Tibial nerve (tissue), 4 donors: ENCODE measurements around the gene TENM4.

Experiments
- CTCF ChIP-seq, 5 experiments: fragments of 200-600 bp in 3 of 5; fragments of 450-650 bp in 2 of 5; sonication (generic) in 3 of 5; IDR thresholded peaks; one replicate each; pipeline ENCODE4 v1.5.1; 2016 to 2019; ENCODE audit warnings: antibody characterized with exemption in 5 of 5, mild to moderate bottlenecking in 3 of 5, moderate library complexity in 2 of 5
- EP300 ChIP-seq, 2 donors: sonication (generic); formaldehyde crosslinking; IDR thresholded peaks; one replicate each; pipeline ENCODE4 v1.6.1; 2017; ENCODE audit warnings: antibody characterized with exemption in 2 of 2, mild to moderate bottlenecking in 1 of 2
- POLR2A ChIP-seq, 2 donors: fragments of 450-650 bp; IDR thresholded peaks; one replicate each; pipeline ENCODE4 v1.6.1; 2017; ENCODE audit warnings: antibody characterized with exemption in 2 of 2, mild to moderate bottlenecking in 2 of 2, moderate library complexity in 2 of 2

GRCh38 chr11:78991681-78992080 lies 449.1 kb downstream of the TENM4 start:
- no peak for TF ChIP-seq CTCF (IDR thresholded peaks at IDR 0.05)
- TF ChIP-seq POLR2A (IDR thresholded peaks at IDR 0.05), result no peak
- no peak for TF ChIP-seq EP300 (IDR thresholded peaks at IDR 0.05)
